Body of pancreas (tissue), 4 donors: ENCODE measurements around the gene PLD1. TPM values are rescaled to one million over a fixed set of nuclear protein-coding genes. Genes with fewer than 3 reads are reported as not detected.

ENCODE experiments used
- ATAC-seq: fragments of 150-250 bp; one replicate; pipeline ENCODE4 v1.9.1; 2016
- DNase-seq, 4 donors: peaks; one replicate each; pipeline ENCODE4 v3.0.0-alpha.2; 2019
- H3K27ac ChIP-seq, 4 donors: fragments of 200-600 bp; sonication (generic); 1 replicate in 3 of 4; 2 replicates in 1 of 4; pipeline versions ENCODE4 v1.5.1 to v1.6.1; 2016 to 2019; ENCODE audit warnings: mild to moderate bottlenecking in 1 of 4, mixed read lengths in 1 of 4, moderate library complexity in 1 of 4
- H3K27me3 ChIP-seq, 2 donors: fragments of 200-600 bp; sonication (generic); one replicate each; pipeline ENCODE4 v1.6.0; 2016; ENCODE audit warnings: mild to moderate bottlenecking in 1 of 2
- H3K36me3 ChIP-seq, 2 donors: fragments of 200-600 bp; sonication (generic); replicated peaks in 1 of 2; 2 replicates each; pipeline ENCODE4 v1.5.1; 2016; ENCODE audit warnings: low read depth in 2 of 2; ENCODE audit not compliant: insufficient read depth in 1 of 2
- H3K4me1 ChIP-seq: fragments of 200-600 bp; sonication (generic); one replicate; pipeline ENCODE4 v1.6.0; 2016
- H3K4me3 ChIP-seq, 2 donors: fragments of 200-600 bp; sonication (generic); 1 replicate in 1 of 2; 2 replicates in 1 of 2; pipeline ENCODE4 v1.5.1; 2016 to 2019
- H3K9me3 ChIP-seq, 3 donors: fragments of 200-600 bp; sonication (generic); 1 replicate in 2 of 3; 2 replicates in 1 of 3; pipeline ENCODE4 v1.5.1; 2016
- CTCF ChIP-seq, 7 experiments: fragments of 450-650 bp in 4 of 7; fragments of 200-600 bp in 3 of 7; sonication (generic) in 3 of 7; IDR thresholded peaks; one replicate each; pipeline ENCODE4 v1.5.1; 2016 to 2019; ENCODE audit warnings: antibody characterized with exemption in 7 of 7
- POLR2A ChIP-seq, 3 donors: fragments of 450-650 bp; IDR thresholded peaks; one replicate each; pipeline ENCODE4 v1.6.1; 2016; ENCODE audit warnings: antibody characterized with exemption in 3 of 3, mild to moderate bottlenecking in 2 of 3
- WGBS, 2 donors: methylation state at CpG; one replicate each; pipeline ENCODE4 v1.1.5; 2017; 5-methylcytosine and 5-hydroxymethylcytosine counted together
- intact Hi-C: fragments of 100-400 bp; cut with DNase I; formaldehyde crosslinking; loops from one replicate; pipeline ENCODE4 v1.15.1; 2023
- total RNA-seq, 2 donors: library from RNA; depleted of rRNA; stranded (reverse); fragments of >200 nt; gene quantifications; one replicate each; pipeline ENCODE4 v1.1.0, GENCODE V29; 2016

The PLD1 gene
- total RNA-seq, 2 donors from 2014 or later = 60.4 to 96.2 TPM

GRCh38 chr3:171835116-171835515 lies 24.8 kb upstream of the PLD1 start:
- Histone ChIP-seq H3K4me1 (peaks cover 30% of the 10 kb centered on the region), H3K27ac (no peak overlapping the region), H3K36me3 (no peaks in the 10 kb centered on the region), H3K9me3 (no peaks in the 10 kb centered on the region), H3K4me3 (no peak overlapping the region), H3K27me3 (no peaks in the 10 kb centered on the region)
- no peak for TF ChIP-seq CTCF (IDR thresholded peaks at IDR 0.05)
- TF ChIP-seq POLR2A (IDR thresholded peaks at IDR 0.05) = no peak
- WGBS, 2 donors = 82% methylated on average over 5 of the region's 5 CpGs
- DNase-seq (no peak), ATAC-seq (no peak)
- intact Hi-C loops = no loop called here

- Histone ChIP-seq H3K4me1 (peaks cover 37% of the 10 kb centered on the region), H3K36me3 (no peaks in the 10 kb centered on the region), H3K9me3 (no peaks in the 10 kb centered on the region), H3K4me3 (no peak overlapping the region), H3K27me3 (no peaks in the 10 kb centered on the region), H3K27ac (peak overlapping the region in 3 of 4 donors; percentile 4 to 64 (median 6))
- TF ChIP-seq CTCF (IDR thresholded peaks at IDR 0.05) (no peak), POLR2A (IDR thresholded peaks at IDR 0.05) (no peak)
- intact Hi-C loops = no loop called here
- WGBS, 2 donors = 37 to 65% methylated on average over 5 of the region's 5 CpGs
- ATAC-seq (no peak), DNase-seq (no peak)
Measured at GRCh38 chr3:171834461-171834801, 24.1 kb upstream of the PLD1 start.

- no peaks in the 10 kb centered on the region for H3K9me3 ChIP-seq
- WGBS, 2 donors = 8 to 13% methylated on average over 3 of the region's 3 CpGs
- peak overlapping the region in 3 of 4 donors; percentile 4 to 64 (median 6) for H3K27ac ChIP-seq
- peak; percentile 50 for ATAC-seq
- no peak overlapping the region for H3K4me3 ChIP-seq
- H3K36me3 ChIP-seq = no peaks in the 10 kb centered on the region
- DNase-seq = peak in 1 of 4 donors; percentile 30
- intact Hi-C loops = no loop called here
- no peaks in the 10 kb centered on the region for H3K27me3 ChIP-seq
- H3K4me1 ChIP-seq = peaks cover 40% of the 10 kb centered on the region
- TF ChIP-seq CTCF (IDR thresholded peaks at IDR 0.05) (peak; percentile 8 to 56 (median 51)), POLR2A (IDR thresholded peaks at IDR 0.05) (no peak)
Measured at GRCh38 chr3:171833789-171834460, 23.6 kb upstream of the PLD1 start.

- Histone ChIP-seq H3K9me3 (no peaks in the 10 kb centered on the region), H3K4me3 (no peak overlapping the region), H3K4me1 (peaks cover 35% of the 10 kb centered on the region), H3K36me3 (no peaks in the 10 kb centered on the region), H3K27me3 (no peaks in the 10 kb centered on the region), H3K27ac (no peak overlapping the region)
- TF ChIP-seq CTCF (IDR thresholded peaks at IDR 0.05) (no peak), POLR2A (IDR thresholded peaks at IDR 0.05) (no peak)
- intact Hi-C loops = no loop called here
- 76 to 81% methylated on average over 5 of the region's 5 CpGs for WGBS, 2 donors
- ATAC-seq = no peak
- DNase-seq = no peak
Measured at GRCh38 chr3:171832989-171833388, 22.7 kb upstream of the PLD1 start.

GRCh38 chr3:171831936-171832335 lies 21.7 kb upstream of the PLD1 start:
- no peaks in the 10 kb centered on the region for H3K36me3 ChIP-seq
- no peak overlapping the region for H3K27ac ChIP-seq
- DNase-seq = no peak
- H3K27me3 ChIP-seq = no peaks in the 10 kb centered on the region
- no peak for ATAC-seq
- no peaks in the 10 kb centered on the region for H3K9me3 ChIP-seq
- H3K4me1 ChIP-seq = peaks cover 35% of the 10 kb centered on the region
- intact Hi-C loops = no loop called here
- H3K4me3 ChIP-seq = no peak overlapping the region
- TF ChIP-seq POLR2A (IDR thresholded peaks at IDR 0.05) (no peak), CTCF (IDR thresholded peaks at IDR 0.05) (no peak)
- WGBS, 2 donors = 53 to 56% methylated on average over 3 of the region's 3 CpGs
